DMS 273 (cell line): Measurements from ENCODE around the gene IRAK4.

ENCODE experiments used
- DNase-seq: peaks from one replicate; lab custom pipeline; 2025; ENCODE audit not compliant: unreplicated experiment; lab: John Stamatoyannopoulos, UW

IRAK4 gene

GRCh38 chr12:43764528-43764927 lies 5.8 kb downstream of the IRAK4 start:
- DNase-seq: no peak

GRCh38 chr12:43766291-43766690 lies 7.5 kb downstream of the IRAK4 start:
- no peak for DNase-seq

- peak; percentile 41 for DNase-seq
Observed at GRCh38 chr12:43776498-43776897, 17.7 kb downstream of the IRAK4 start.

GRCh38 chr12:43786899-43787693 lies 28.3 kb downstream of the IRAK4 start:
- DNase-seq: no peak

- DNase-seq: peak; percentile 58
Observed at GRCh38 chr12:43789941-43790340, 31.2 kb downstream of the IRAK4 start.

GRCh38 chr12:43795716-43796280 lies 37.0 kb downstream of the IRAK4 start:
- no peak for DNase-seq

- DNase-seq: no peak
Observed at GRCh38 chr12:43797561-43798217, 38.9 kb downstream of the IRAK4 start.

- peak; percentile 48 for DNase-seq
Observed at GRCh38 chr12:43805149-43805859, 46.6 kb downstream of the IRAK4 start.

GRCh38 chr12:43805860-43806736 lies 47.3 kb downstream of the IRAK4 start, which contains the start of gene TWF1:
TWF1 (minus strand) TSS chr12:43806317; CDS start chr12:43806245, 72 bp downstream.
- peak; percentile 86 for DNase-seq

- no peak for DNase-seq
Observed at GRCh38 chr12:43806737-43807072, 48.0 kb downstream of the IRAK4 start.

GRCh38 chr12:43807386-43807785 lies 48.6 kb downstream of the IRAK4 start:
- DNase-seq: no peak

GRCh38 chr12:43812057-43812456 lies 53.3 kb downstream of the IRAK4 start:
- no peak for DNase-seq

- no peak for DNase-seq
Observed at GRCh38 chr12:43812926-43813325, 54.2 kb downstream of the IRAK4 start.

GRCh38 chr12:43815416-43815815 lies 56.7 kb downstream of the IRAK4 start:
- no peak for DNase-seq

- no peak for DNase-seq
Observed at GRCh38 chr12:43816168-43816567, 57.4 kb downstream of the IRAK4 start.

GRCh38 chr12:43824207-43824775 lies 65.5 kb downstream of the IRAK4 start:
- DNase-seq: no peak

GRCh38 chr12:43826681-43827080 lies 67.9 kb downstream of the IRAK4 start:
- no peak for DNase-seq

GRCh38 chr12:43827093-43827492 lies 68.3 kb downstream of the IRAK4 start:
- no peak for DNase-seq

- DNase-seq: no peak
Observed at GRCh38 chr12:43832463-43833168, 73.9 kb downstream of the IRAK4 start.

GRCh38 chr12:43835264-43835655 lies 76.5 kb downstream of the IRAK4 start:
- no peak for DNase-seq
